GM23338 (cell line): Measurements from ENCODE around the gene SCNN1A. TPM values are rescaled to one million over a fixed set of nuclear protein-coding genes. Genes with fewer than 3 reads are reported as not detected.

Experiments used
- ATAC-seq: fragments of 200-7000 bp; cut with Tn5 transposase; 3 replicates; pipeline ENCODE4 v1.9.1; 2020
- DNase-seq: peaks from one replicate; pipeline ENCODE4 v3.0.0-alpha.2; 2015; ENCODE audit warnings: low spot score
- H2AFZ ChIP-seq: fragments of 200-600 bp; sonication (generic); 2 replicates; pipeline ENCODE4 v1.8.0; 2016; ENCODE audit warnings: antibody characterized with exemption, mild to moderate bottlenecking, moderate library complexity
- H3F3A ChIP-seq: fragments of 200-600 bp; sonication (generic); replicated peaks from 2 replicates; pipeline ENCODE4 v1.8.0; 2017; ENCODE audit warnings: antibody characterized with exemption, mixed run types, low read depth
- H3K27ac ChIP-seq: fragments of 200-600 bp; sonication (generic); 2 replicates; pipeline ENCODE4 v1.6.1; 2016; ENCODE audit warnings: low read depth
- H3K27me3 ChIP-seq: fragments of 200-600 bp; sonication (generic); 2 replicates; pipeline ENCODE4 v1.8.0; 2016; ENCODE audit warnings: mild to moderate bottlenecking, mixed run types, moderate library complexity; ENCODE audit not compliant: insufficient read depth
- H3K36me3 ChIP-seq: fragments of 200-600 bp; sonication (generic); 2 replicates; pipeline ENCODE4 v1.8.0; 2016; ENCODE audit warnings: mild to moderate bottlenecking; ENCODE audit not compliant: insufficient read depth
- H3K4me1 ChIP-seq: fragments of 200-600 bp; sonication (generic); 2 replicates; pipeline ENCODE4 v1.8.0; 2016; ENCODE audit warnings: mild to moderate bottlenecking, moderate library complexity; ENCODE audit not compliant: insufficient read depth
- H3K4me2 ChIP-seq: fragments of 200-600 bp; sonication (generic); 2 replicates; pipeline ENCODE4 v1.7.1; 2017; ENCODE audit warnings: mixed run types
- H3K4me3 ChIP-seq: fragments of 200-600 bp; sonication (generic); 2 replicates; pipeline ENCODE4 v1.6.1; 2016; ENCODE audit warnings: mixed run types
- H3K79me2 ChIP-seq: fragments of 200-600 bp; sonication (generic); replicated peaks from 2 replicates; pipeline ENCODE4 v1.8.0; 2017; ENCODE audit warnings: mild to moderate bottlenecking; ENCODE audit not compliant: insufficient read depth
- H3K9me2 ChIP-seq: fragments of 200-600 bp; sonication (generic); 2 replicates; pipeline ENCODE4 v1.8.0; 2017; ENCODE audit not compliant: insufficient read depth
- H4K20me1 ChIP-seq: fragments of 200-600 bp; sonication (generic); replicated peaks from 2 replicates; pipeline ENCODE4 v1.8.0; 2017; ENCODE audit warnings: mild to moderate bottlenecking; ENCODE audit not compliant: insufficient read depth
- H3K27ac Mint-ChIP-seq: 2 replicates; pipeline ENCODE4 v1.8.0; 2020; ENCODE audit warnings: inconsistent platforms, mild to moderate bottlenecking, moderate library complexity, mixed read lengths
- H3K27me3 Mint-ChIP-seq: 3 replicates; pipeline ENCODE4 v1.8.0; 2022; ENCODE audit warnings: low read depth, mild to moderate bottlenecking, moderate library complexity, mixed read lengths, inconsistent platforms; ENCODE audit not compliant: insufficient read depth, poor library complexity
- H3K36me3 Mint-ChIP-seq: 3 replicates; pipeline ENCODE4 v1.8.0; 2021; ENCODE audit warnings: low read depth, mild to moderate bottlenecking, inconsistent platforms, moderate library complexity, mixed read lengths
- H3K4me1 Mint-ChIP-seq: 3 replicates; pipeline ENCODE4 v1.8.0; 2020; ENCODE audit warnings: mild to moderate bottlenecking, inconsistent platforms, mixed read lengths
- H3K4me3 Mint-ChIP-seq: 3 replicates; pipeline ENCODE4 v1.8.0; 2021; ENCODE audit warnings: moderate library complexity, mild to moderate bottlenecking, inconsistent platforms, mixed read lengths
- H3K9me3 Mint-ChIP-seq: 3 replicates; pipeline ENCODE4 v1.8.0; 2020; ENCODE audit warnings: moderate library complexity, mild to moderate bottlenecking, inconsistent platforms, mixed read lengths
- EZH2phosphoT487 ChIP-seq: fragments of 200-600 bp; sonication (generic); IDR thresholded peaks from one replicate; pipeline ENCODE4 v1.8.1; 2018; ENCODE audit warnings: antibody characterized with exemption; ENCODE audit not compliant: unreplicated experiment
- JUNB ChIP-seq: IDR thresholded peaks from one replicate; pipeline ENCODE4 v1.6.1; 2016; ENCODE audit warnings: antibody characterized with exemption; ENCODE audit not compliant: unreplicated experiment
- ZNF114 ChIP-seq: fragments of 250-450 bp; sonication (Bioruptor Pico); IDR thresholded peaks from 2 replicates; pipeline ENCODE4 v1.5.0; 2020; ENCODE audit warnings: mild to moderate bottlenecking, moderate library complexity
- ZNF331 ChIP-seq: fragments of 250-450 bp; sonication (Bioruptor Pico); IDR thresholded peaks from 2 replicates; pipeline ENCODE4 v1.5.0; 2020; ENCODE audit warnings: low read depth, mild to moderate bottlenecking, moderate library complexity
- polyA plus RNA-seq: library from polyadenylated mRNA; unstranded; fragments of >200 nt; fragmentation: Nextera tagmentation; extraction: Ambion mirVana; gene quantifications from 2 replicates; pipeline ENCODE4 v1.2.1, GENCODE V29; 2016
- total RNA-seq: library from RNA; depleted of rRNA; stranded (reverse); fragments of >200 nt; shearing (Covaris generic); gene quantifications from 2 replicates; pipeline ENCODE4 v1.2.3, GENCODE V29; 2014
- TF ChIP-seq, protein P1 (sequence below): IDR thresholded peaks from one replicate; pipeline ENCODE4 v1.6.1; 2018; ENCODE audit warnings: antibody characterized with exemption; ENCODE audit not compliant: unreplicated experiment
- TF ChIP-seq, protein P2 (sequence below): IDR thresholded peaks from 2 replicates; pipeline ENCODE4 v1.6.1; 2016; ENCODE audit warnings: antibody characterized with exemption
- TF ChIP-seq, protein P3 (sequence below), 2 experiments: fragments of 200-600 bp in 1 of 2; sonication (generic) in 1 of 2; conservative IDR thresholded peaks; 2 replicates each; pipeline versions ENCODE4 v1.5.1 to v1.6.1; 2016 to 2017; ENCODE audit warnings: antibody characterized with exemption in 2 of 2, low read depth in 2 of 2, mild to moderate bottlenecking in 2 of 2, moderate library complexity in 1 of 2

Gene SCNN1A
- total and polyA plus RNA-seq, 2 experiments from 2014 or later = 37.1 to 125 TPM

DNA sequence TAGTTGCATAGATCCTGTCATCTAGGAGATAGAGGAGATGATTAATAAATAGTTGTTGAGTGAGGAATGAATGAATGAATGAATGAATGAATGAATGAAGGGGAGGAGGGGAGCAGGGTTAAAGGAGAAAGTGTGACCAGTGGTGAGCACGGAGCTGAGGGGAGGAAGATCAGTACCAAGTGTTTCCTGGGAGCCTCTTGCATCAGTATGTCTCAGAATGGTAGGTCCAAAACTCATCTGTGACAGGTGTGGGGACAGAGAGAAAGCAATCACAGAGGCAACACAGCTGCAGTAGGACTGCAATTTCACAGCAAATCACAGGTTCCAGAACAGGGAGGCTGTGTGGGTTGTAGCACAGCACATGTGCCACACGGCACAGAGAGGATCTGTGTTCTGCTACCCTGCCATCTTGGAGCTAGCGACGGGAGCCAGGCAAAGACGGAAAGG is 19.0 kb downstream of the SCNN1A start:
- ATAC-seq (no peak), DNase-seq (no peak)
- Histone ChIP-seq H3K4me1 (peaks cover 7% of the 10 kb centered on the region; the same call in 1 of the 2 replicates), H3K27me3 (no peaks in the 10 kb centered on the region), H3K4me3 (no peak overlapping the region), H3K36me3 (peaks cover 8% of the 10 kb centered on the region), H3K27ac (peak overlapping the region; percentile 63; the same call in 1 of the 2 replicates), H4K20me1 (no peaks in the 10 kb centered on the region; the same call in 1 of the 2 replicates), H3F3A (peaks cover 11% of the 10 kb centered on the region; the same call in 1 of the 2 replicates), H3K4me2 (no peak overlapping the region), H3K79me2 (0 out of 2 replicates have a peak, but pooled peaks cover 2% of the 10 kb centered on the region), H3K9me2 (no peaks in the 10 kb centered on the region), H2AFZ (no peak overlapping the region)
- TF ChIP-seq, protein P1, sequence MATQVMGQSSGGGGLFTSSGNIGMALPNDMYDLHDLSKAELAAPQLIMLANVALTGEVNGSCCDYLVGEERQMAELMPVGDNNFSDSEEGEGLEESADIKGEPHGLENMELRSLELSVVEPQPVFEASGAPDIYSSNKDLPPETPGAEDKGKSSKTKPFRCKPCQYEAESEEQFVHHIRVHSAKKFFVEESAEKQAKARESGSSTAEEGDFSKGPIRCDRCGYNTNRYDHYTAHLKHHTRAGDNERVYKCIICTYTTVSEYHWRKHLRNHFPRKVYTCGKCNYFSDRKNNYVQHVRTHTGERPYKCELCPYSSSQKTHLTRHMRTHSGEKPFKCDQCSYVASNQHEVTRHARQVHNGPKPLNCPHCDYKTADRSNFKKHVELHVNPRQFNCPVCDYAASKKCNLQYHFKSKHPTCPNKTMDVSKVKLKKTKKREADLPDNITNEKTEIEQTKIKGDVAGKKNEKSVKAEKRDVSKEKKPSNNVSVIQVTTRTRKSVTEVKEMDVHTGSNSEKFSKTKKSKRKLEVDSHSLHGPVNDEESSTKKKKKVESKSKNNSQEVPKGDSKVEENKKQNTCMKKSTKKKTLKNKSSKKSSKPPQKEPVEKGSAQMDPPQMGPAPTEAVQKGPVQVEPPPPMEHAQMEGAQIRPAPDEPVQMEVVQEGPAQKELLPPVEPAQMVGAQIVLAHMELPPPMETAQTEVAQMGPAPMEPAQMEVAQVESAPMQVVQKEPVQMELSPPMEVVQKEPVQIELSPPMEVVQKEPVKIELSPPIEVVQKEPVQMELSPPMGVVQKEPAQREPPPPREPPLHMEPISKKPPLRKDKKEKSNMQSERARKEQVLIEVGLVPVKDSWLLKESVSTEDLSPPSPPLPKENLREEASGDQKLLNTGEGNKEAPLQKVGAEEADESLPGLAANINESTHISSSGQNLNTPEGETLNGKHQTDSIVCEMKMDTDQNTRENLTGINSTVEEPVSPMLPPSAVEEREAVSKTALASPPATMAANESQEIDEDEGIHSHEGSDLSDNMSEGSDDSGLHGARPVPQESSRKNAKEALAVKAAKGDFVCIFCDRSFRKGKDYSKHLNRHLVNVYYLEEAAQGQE = no peak
- TF ChIP-seq EZH2phosphoT487 = no peak
- no peak for TF ChIP-seq JUNB
- TF ChIP-seq, protein P2, sequence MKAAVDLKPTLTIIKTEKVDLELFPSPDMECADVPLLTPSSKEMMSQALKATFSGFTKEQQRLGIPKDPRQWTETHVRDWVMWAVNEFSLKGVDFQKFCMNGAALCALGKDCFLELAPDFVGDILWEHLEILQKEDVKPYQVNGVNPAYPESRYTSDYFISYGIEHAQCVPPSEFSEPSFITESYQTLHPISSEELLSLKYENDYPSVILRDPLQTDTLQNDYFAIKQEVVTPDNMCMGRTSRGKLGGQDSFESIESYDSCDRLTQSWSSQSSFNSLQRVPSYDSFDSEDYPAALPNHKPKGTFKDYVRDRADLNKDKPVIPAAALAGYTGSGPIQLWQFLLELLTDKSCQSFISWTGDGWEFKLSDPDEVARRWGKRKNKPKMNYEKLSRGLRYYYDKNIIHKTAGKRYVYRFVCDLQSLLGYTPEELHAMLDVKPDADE = no peak
- TF ChIP-seq ZNF331 = no peak
- no peak for TF ChIP-seq ZNF114 (CRISPR knock-in tag)
- Mint-ChIP-seq H3K4me1 (peaks cover 20% of the 10 kb centered on the region), H3K27ac (peak overlapping the region; percentile 20; the same call in 1 of the 2 replicates), H3K9me3 (no peaks in the 10 kb centered on the region), H3K36me3 (peaks cover 74% of the 10 kb centered on the region), H3K4me3 (no peak overlapping the region), H3K27me3 (peaks cover 12% of the 10 kb centered on the region)

DNA sequence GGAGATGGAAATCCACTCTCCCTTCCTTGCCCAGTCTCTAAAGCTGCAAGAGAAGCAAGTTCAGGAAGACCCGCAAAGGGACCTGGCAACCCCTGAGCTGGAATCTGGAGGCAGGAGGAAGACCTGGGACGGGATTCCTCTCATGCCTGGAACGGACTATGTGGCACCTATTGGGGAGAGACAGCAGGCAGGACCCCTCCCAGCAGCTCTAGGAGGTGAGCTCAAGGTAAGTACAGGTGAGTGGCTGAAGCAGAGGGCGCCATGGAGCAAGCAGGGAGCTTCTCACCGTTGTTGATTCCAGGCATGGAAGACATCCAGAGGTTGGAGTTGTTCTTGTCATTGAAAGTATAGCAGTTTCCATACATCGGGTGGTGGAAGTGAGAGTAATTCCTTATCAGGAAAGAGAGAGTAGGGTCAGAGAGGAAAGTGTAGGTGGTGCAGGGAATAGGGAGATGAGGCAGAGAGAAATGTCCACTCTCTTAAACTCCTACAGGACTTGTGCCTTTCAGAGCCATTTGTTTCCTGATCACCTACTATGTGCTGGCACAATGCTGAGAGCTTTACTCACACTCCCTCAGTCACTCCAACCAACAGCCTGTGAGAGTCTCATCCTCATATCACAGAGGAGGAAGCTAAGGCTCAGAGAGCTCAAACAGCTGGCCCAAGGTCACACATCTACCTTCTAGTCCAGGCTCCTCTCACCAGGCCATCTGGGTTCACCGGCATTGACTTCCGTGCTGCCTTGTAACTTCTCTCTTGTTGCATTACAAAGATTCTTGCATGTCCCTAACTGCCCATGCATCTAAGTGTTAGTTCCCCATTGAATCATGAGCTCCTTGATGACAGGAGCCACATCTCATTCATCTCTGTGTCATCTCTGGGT is 19.6 kb downstream of the SCNN1A start:
- H3K9me3 Mint-ChIP-seq = no peaks in the 10 kb centered on the region
- peaks cover 74% of the 10 kb centered on the region for H3K36me3 Mint-ChIP-seq
- H3K27ac Mint-ChIP-seq = peak overlapping the region; percentile 36; the same call in 1 of the 2 replicates
- H3K79me2 ChIP-seq = no peaks in the 10 kb centered on the region
- H3K9me2 ChIP-seq = no peaks in the 10 kb centered on the region
- DNase-seq = peak; percentile 86
- H3K27me3 Mint-ChIP-seq = peaks cover 12% of the 10 kb centered on the region
- H3K27me3 ChIP-seq = no peaks in the 10 kb centered on the region
- H3F3A ChIP-seq = peaks cover 11% of the 10 kb centered on the region; the same call in 1 of the 2 replicates
- no peak for TF ChIP-seq ZNF331
- TF ChIP-seq, protein P3, sequence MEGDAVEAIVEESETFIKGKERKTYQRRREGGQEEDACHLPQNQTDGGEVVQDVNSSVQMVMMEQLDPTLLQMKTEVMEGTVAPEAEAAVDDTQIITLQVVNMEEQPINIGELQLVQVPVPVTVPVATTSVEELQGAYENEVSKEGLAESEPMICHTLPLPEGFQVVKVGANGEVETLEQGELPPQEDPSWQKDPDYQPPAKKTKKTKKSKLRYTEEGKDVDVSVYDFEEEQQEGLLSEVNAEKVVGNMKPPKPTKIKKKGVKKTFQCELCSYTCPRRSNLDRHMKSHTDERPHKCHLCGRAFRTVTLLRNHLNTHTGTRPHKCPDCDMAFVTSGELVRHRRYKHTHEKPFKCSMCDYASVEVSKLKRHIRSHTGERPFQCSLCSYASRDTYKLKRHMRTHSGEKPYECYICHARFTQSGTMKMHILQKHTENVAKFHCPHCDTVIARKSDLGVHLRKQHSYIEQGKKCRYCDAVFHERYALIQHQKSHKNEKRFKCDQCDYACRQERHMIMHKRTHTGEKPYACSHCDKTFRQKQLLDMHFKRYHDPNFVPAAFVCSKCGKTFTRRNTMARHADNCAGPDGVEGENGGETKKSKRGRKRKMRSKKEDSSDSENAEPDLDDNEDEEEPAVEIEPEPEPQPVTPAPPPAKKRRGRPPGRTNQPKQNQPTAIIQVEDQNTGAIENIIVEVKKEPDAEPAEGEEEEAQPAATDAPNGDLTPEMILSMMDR (conservative IDR thresholded peaks at IDR 0.05; ENCODE audit: low read depth in 2 of 2) = peak; percentile 51 to 82
- H3K27ac ChIP-seq = peak overlapping the region; percentile 63; the same call in 1 of the 2 replicates
- no peak overlapping the region for H3K4me3 Mint-ChIP-seq
- H3K36me3 ChIP-seq = peaks cover 8% of the 10 kb centered on the region
- no peak overlapping the region for H2AFZ ChIP-seq
- no peaks in the 10 kb centered on the region; the same call in 1 of the 2 replicates for H4K20me1 ChIP-seq
- peaks cover 20% of the 10 kb centered on the region for H3K4me1 Mint-ChIP-seq
- no peak overlapping the region for H3K4me2 ChIP-seq
- H3K4me1 ChIP-seq = peaks cover 7% of the 10 kb centered on the region; the same call in 1 of the 2 replicates
- no peak overlapping the region for H3K4me3 ChIP-seq
- peak; percentile 92 for ATAC-seq
